Activated effector memory CD4-positive, alpha-beta T cell treated with anti-CD3 and anti-CD28 coated beads, Interleukin-2, amount 50 U/mL, for 16 hours (primary cell): ENCODE data around the gene CRYBG2.
"Not testable (repeated sequence)": the region's sequence is repeated elsewhere in the genome, so short reads cannot be mapped to it uniquely, and the experiment has no call there.

Experiments used
- DNase-seq: peaks from one replicate; pipeline ENCODE4 v3.0.0-alpha.2; 2020

The CRYBG2 gene

GRCh38 chr1:26317146-26317545, 36.8 kb downstream of the CRYBG2 start:
- no peak for DNase-seq

DNA sequence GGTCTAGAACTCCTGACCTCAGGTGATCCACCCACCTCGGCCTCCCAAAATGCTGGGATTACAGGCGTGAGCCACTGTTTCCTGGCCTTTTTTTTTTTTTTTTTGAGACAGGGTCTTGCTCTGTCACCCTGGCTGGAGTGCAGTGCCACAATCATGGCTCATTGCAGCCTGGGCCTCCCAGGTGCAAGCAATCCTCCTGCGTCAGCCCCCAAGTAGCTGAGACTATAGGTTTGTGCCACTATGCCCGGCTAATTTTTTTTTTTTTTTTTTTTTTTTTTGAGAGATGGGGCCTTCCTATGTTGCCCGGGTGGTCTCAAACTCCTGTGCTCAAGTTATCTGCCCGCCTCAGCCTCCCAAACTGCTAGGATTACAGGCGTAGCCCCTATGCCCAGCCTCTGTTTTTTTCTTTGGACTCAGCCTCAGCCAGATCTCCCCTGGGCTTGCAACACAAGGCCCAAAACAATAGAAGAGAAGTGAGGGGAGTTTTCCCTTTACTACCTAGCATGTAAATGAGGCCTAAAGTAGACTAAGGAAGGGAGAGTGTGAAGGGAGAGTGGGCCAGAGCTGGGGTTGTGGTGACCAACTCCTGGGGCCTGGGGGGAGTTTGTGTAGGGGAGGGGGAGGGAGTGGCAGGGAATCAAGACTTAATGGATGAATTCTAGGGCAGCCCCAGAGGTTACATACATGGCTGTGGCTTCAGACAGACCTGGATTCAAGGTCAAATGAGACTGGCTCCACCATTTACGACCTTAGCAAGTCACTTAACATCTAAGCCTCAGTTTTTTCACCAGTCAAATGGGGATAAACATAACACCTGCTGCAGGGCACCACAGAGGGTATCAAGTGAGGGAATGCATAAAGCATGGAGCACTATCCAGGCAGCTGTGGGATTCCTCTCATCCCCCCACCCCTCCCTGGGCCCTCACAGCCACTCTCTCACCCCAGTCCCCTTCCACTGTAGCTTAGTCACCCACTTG, 37.8 kb downstream of the CRYBG2 start:
- DNase-seq: no peak

DNA sequence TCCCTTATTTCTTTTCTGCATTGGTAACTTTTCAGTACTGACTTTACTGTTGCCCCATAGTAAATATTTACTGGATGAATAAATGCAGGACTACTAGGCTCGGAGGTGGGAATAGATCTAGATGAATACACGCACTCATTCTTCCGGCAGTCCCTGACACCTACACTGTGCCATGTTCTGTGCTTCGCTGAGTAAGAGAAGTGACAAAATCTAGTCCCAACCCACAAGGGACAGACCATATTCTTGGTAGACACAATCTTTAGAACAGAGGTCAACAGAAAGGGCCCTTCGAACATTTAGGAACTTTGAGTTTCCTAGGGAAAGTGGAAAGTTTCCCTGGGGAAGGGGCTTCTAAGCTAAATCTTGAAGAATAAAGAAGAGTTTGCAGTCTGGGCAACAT, 39.4 kb downstream of the CRYBG2 start:
- DNase-seq: no peak

- peak; percentile 65 for DNase-seq
Measured at GRCh38 chr1:26307966-26308899, 45.7 kb downstream of the CRYBG2 start.

DNA sequence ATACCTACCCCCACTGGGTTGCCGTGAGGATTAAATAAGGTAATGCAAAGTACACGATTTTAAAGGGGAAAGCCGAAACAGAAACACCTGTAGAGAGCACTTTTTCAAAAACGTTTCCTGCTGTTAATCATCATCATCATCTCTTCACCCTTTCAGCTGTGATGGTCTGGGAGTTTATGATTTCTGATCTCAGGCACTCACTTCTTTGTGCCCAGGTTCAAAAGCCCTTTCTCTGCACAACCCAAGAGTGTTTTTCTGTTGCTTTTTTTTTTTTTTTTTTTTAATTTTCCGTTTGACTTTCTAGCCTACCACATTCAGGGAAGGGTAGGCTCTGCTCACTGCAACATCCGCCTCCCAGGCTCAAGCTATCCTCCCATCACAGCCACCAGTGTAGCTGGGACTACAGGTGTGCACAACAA, 46.6 kb downstream of the CRYBG2 start:
- no peak for DNase-seq

DNA sequence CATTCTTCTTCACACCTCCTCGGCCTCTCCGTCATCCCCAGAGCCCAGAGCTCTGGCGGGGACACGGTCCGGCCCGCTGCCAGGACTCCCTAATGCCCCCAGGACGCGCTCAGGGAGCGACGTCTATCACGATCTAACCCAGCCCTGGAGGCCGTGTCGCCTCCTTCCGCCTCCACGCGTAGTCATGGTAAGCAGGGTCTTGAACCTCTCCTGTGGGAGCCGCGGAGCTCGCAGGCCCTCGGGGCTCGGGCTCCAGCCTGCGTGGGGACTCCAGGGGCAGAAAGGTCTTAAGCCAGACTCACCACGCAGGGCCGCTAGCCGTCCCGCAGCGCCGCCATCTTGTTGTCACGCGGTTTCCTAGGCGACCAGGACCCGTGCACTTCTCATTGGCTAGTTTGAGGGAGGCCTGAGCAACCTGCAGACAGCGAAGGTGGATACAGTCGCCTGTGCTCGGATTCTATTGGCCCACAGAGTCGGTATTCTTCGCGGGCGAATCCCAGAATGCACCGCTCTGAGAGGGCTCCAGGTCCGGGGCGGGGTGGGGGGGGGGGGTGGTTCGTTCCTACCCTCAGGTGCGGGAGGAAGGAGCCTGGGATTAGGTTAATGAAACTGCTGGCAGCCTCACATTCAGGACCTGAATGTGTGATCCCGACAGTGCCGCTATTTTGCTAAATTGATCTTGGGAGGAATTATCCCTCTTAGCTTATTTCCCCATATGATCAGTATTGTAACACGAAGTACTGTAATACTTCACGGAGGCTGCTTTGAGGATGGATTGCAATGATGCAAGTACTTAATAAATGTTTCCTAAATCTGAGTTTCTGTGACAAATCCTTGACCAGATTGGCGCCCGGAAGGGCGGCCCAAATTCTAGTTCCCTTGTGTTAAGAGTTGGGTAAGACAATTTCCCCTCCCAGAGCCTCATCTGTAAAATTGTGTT, 47.4 kb downstream of the CRYBG2 start, which contains the start of gene UBXN11:
Gene UBXN11 (minus strand): TSS at position 347 of the 940 bp plus-strand sequence. CDS start 3,753 bp downstream, outside the sequence.
- DNase-seq: peak; percentile 97

- DNase-seq: no peak
Measured at GRCh38 chr1:26305667-26306289, 48.2 kb downstream of the CRYBG2 start.

DNA sequence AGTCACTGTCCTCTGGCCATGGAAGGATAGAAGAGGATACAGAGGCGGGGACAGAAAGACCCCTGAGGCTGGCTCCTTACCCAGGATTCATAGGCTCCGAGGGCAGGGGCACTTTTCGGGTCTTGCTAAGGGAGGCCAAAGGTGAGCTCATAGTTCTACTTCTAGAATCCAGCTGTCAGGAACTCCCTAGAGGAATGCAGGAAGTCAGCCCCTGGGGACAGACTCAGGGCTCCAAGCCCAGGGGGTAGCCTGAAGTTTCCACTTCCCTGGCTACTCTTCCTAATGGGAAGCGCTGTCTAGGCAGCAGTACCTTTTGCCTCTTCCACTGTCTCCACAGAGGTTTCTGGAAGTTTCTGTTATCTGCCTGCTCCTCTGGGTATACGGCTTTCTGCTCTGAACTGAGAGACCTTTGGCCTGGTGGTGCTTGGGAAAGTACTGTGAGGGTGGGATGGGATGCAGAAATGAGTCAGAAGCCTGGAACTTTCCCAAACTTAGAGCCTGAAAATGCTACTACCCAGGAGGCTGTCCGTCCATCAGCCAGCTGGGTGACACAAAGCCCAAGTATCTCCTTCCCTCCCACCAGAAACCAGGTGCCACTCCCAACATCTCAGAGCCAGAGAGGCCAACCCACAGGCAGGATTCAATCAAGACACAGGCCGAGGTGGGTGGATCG, 51.1 kb downstream of the CRYBG2 start:
- no peak for DNase-seq

- DNase-seq: no peak
Measured at GRCh38 chr1:26300578-26301275, 53.2 kb downstream of the CRYBG2 start.

DNA sequence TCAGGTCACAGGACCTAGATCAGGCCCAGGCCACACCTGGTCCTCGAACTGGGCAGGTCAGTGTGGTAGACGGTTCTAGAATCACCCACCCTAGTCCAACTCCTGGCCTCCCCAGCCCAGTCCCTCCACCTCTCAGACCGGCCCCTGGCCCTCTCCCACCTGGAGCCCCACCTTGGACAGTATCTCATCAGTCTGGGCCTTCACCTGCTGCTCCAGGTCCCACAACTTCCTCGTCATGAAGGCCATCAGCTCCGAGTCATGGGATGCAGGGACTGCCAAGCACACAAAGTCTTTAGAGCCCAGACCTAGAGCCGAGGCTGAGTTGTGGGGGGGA, 56.2 kb downstream of the CRYBG2 start:
- no peak for DNase-seq

GRCh38 chr1:26297057-26297790, 56.7 kb downstream of the CRYBG2 start:
- no peak for DNase-seq

DNA sequence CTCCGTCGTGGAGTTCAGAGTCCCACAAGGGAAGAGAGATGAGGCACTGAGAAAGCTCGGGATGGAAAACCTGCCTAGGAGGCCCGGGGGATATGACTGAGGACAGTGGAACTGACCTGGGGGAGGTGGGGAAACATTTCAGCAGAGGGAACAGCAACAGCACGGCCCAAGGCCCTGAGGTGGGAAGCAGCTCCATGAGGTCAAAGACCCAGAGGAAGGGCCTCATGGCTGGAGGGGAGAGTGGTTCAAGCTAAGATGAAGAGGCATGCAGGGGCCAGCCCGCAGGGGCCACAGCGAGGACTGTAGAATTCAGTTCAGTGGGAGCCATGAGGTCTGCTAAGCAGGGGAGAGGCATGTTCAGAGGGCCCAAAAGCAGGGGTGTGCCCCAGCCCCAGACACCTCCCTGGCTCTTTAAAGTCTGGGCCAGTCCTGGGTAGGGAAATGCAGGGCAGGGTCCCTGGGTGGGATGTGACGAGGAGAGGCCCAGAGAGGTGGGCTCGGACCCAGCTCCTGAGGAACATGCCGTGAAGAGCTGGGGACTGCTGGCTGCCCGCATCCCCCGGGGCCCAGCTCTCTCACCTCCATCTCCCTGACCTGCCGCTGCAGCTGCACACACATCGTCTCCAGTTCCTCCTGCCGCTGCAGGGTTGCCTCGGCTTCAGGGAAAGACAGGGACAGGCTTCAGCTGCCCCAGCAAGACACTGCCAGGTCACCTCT, 57.4 kb downstream of the CRYBG2 start:
- DNase-seq: no peak

DNA sequence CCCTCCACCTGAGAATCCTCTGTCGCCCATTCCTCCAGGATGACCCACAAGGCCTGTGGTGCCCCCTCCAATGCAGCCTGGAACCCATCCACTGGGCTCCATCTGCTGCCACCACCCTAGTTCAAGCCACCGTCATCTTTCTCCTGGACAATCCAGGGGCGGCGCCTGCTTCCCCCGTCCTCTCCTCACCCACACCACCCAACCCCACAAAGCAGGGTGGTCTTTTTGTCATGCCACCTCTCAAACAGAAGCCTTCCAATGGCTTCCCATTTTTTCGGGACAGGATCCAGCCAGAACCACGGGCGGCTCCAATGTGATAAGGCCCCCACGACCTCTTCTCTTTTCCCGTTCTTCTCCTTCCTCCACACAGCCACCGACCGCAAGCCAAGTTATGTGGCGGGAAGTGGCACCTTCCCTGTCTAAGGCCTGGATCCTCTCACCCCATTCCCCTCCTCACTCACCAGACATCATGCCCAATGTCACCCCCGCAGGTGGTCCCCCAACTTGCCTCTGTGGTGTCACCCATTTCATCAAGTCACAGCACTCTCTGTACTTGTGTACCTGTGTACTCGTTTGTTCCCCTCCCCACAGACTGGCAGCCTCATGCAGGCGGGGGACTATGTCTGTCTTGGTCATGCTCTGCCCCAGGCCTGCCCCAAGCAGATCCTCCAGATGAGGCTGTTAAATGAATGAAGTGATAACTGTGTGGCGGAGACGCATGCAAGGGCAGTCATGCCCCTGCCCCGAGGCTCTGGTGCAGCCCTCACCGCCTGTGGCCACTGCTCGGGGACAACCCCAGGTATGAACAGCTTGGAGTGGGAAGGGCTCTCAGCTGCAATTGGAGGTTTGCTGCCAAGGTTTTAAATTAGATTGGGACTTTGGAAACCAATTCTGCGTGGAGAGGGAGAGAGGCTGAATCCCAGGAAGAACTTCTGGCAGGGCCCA, 58.5 kb downstream of the CRYBG2 start:
- DNase-seq: no peak

GRCh38 chr1:26293911-26294463, 59.9 kb downstream of the CRYBG2 start:
- no peak for DNase-seq

DNA sequence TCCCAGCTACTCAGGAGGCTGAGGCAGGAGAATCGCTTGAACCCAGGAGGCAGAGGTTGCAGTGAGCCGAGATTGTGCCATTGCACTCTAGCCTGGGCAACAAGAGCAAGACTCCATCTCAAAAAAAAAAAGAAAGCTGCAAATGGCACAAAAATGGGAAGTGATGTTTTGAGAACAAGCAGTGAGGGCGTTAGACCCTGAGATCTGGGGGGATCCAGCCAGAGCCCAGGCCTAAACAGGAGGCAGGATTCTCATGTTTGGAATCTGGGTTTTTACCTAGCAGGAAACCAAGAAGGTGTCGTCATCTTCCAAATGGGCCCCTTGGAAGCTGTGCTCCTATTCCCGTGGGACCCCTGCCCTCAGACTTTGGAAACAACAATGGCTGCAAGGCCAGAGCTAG, 61.2 kb downstream of the CRYBG2 start:
- not testable (repeated sequence) for DNase-seq

DNA sequence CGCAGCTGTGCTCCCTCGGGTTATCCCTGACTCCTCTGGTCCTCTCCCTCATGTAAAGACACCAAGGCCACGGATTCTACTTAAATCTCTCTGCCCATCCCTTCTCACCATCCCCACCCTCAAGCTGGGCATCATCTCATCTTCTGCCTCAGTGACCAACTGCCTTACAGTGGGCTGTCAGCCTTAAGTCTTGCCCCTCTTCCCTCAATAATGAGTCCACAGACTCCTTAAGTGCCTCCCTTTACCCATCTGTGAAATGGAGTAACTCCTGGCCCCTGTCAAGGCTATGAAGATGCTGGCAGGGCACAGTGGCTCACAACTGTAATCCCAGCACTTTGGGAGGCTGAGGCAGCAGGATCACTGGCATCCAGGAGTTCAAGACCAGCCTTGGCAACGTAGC, 62.0 kb downstream of the CRYBG2 start:
- DNase-seq: no peak

DNA sequence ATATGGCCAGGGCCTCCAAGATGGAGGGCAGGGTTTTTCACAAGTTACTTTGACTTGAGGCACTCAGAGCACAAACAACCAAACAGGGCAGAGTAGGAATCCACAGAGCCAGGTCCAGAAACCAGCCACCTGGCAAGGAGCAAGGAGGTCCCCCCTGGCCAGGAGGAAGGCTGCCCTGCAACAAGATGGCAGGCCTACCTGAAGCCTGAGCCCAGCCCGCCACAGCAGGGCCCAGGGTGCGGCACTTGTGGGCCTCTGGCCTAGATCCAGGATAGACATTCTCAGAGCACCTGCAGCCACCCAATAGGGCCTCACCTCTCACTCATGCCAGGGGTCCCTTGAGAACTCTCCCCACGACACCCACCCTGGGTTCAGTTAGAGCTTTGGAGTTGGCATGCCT, 62.5 kb downstream of the CRYBG2 start:
- DNase-seq: no peak

DNA sequence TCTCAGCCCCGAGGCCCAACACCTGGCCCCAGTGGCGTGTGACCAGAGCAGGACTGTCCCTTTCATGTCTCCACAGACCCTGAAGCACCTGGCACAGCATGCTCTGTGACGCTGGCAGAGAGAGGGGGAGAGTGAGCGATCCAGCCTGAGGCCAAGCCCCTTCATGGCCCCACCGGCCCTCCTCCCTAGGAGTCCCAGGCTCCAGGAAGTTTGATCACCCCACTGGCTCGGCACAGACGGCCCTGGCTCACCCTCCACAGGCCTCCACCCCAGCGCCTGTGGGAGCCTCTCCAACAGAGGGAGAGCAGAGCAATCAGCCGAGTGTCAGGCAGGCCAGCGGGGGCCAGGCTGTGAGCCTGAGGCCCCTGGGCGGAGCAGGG, 63.1 kb downstream of the CRYBG2 start:
- DNase-seq: no peak
